ENCODE results near the gene HNRNPL.
"Not testable (repeated sequence)": the region's sequence is repeated elsewhere in the genome, so short reads cannot be mapped to it uniquely, and the experiment has no call there.

The HNRNPL gene

DNA sequence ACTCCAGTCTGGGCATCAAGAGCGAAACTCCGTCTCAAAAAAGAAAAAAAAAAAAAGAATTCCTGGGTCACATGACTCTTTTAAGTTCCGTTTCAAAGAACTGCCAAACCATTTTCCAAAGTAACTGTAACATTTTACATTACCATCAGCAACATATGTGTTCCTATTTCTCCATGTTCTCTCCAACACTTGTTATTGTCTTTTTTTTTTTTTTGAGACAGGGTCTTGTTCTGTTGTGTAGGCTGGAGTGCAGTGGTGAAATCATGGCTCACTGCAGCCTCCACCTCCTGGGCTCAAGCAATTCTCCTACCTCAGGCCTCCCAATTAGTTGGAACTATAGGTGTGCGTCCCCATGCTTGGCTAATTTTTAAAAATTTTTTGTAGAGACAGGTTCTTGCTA lies 54.2 kb downstream of the HNRNPL start:
- ChIA-PET CTCF (no interaction called here), POLR2A (ENCODE audit: low non-redundant PET) (no interaction called here)
- DNase-seq (ENCODE audit: low spot score), result no peak
- TF ChIP-seq, protein P1, sequence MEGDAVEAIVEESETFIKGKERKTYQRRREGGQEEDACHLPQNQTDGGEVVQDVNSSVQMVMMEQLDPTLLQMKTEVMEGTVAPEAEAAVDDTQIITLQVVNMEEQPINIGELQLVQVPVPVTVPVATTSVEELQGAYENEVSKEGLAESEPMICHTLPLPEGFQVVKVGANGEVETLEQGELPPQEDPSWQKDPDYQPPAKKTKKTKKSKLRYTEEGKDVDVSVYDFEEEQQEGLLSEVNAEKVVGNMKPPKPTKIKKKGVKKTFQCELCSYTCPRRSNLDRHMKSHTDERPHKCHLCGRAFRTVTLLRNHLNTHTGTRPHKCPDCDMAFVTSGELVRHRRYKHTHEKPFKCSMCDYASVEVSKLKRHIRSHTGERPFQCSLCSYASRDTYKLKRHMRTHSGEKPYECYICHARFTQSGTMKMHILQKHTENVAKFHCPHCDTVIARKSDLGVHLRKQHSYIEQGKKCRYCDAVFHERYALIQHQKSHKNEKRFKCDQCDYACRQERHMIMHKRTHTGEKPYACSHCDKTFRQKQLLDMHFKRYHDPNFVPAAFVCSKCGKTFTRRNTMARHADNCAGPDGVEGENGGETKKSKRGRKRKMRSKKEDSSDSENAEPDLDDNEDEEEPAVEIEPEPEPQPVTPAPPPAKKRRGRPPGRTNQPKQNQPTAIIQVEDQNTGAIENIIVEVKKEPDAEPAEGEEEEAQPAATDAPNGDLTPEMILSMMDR (conservative IDR thresholded peaks at IDR 0.05; ENCODE audit: low read depth), result no peak
- H3K27ac ChIP-seq, result no peak overlapping the region

DNA sequence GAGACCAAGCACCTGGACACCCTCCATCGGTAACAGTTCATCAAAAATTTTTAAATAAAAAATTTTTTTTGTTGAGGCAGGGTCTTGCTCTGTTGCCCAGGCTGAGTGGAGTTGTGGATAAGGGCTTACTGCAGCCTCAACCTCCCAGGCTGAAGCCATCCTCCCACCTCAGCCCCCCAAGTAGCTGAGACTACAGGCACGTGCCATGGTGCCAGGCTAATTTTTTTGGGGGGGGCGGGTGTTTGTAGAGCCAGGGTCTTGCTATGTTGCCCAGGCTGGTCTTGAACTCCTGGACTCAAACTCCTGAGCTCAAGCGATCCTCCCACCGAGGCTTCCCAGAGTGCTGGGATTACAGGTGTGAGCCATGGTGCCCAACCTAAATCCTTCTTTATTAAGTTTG lies 56.1 kb downstream of the HNRNPL start:
- no peak for DNase-seq (ENCODE audit: low spot score)
- H3K27ac ChIP-seq, result peak overlapping the region; percentile 90
- TF ChIP-seq, protein P1 (conservative IDR thresholded peaks at IDR 0.05; ENCODE audit: low read depth), result no peak
- POLR2A ChIA-PET (ENCODE audit: low non-redundant PET), result no interaction called here
- CTCF ChIA-PET, result interaction anchor here (0.6 kb wide), 1 partner anchor 391 kb away, joined by 3 read pairs; the partner anchor contains the start of gene FAM98C

DNA sequence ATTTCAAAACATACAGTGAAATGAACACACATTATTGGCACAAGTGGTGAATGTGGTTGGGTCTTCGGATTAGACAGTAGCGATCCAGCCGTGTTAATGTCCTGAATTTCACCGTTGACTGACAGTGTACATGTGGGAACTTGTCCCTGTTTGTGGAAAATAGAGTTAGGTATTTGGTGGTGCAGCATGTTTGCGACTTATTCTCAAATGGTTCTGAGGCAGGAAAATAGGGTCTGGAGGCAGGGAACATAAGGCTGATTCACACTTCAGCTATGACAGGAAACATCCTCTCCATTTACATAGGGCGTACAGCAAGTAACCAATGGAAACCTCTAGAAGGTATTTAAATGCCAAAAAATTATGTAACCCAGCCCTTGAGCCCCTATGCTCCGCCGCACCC lies 56.6 kb downstream of the HNRNPL start:
- TF ChIP-seq, protein P1 (conservative IDR thresholded peaks at IDR 0.05; ENCODE audit: low read depth), result no peak
- POLR2A ChIA-PET (ENCODE audit: low non-redundant PET), result no interaction called here
- DNase-seq (ENCODE audit: low spot score), result peak; percentile 86
- CTCF ChIA-PET, result interaction anchor here (0.8 kb wide), 1 partner anchor 23 kb away, joined by 3 read pairs; no protein-coding TSS in a partner anchor
- peak overlapping the region; percentile 90 for H3K27ac ChIP-seq

DNA sequence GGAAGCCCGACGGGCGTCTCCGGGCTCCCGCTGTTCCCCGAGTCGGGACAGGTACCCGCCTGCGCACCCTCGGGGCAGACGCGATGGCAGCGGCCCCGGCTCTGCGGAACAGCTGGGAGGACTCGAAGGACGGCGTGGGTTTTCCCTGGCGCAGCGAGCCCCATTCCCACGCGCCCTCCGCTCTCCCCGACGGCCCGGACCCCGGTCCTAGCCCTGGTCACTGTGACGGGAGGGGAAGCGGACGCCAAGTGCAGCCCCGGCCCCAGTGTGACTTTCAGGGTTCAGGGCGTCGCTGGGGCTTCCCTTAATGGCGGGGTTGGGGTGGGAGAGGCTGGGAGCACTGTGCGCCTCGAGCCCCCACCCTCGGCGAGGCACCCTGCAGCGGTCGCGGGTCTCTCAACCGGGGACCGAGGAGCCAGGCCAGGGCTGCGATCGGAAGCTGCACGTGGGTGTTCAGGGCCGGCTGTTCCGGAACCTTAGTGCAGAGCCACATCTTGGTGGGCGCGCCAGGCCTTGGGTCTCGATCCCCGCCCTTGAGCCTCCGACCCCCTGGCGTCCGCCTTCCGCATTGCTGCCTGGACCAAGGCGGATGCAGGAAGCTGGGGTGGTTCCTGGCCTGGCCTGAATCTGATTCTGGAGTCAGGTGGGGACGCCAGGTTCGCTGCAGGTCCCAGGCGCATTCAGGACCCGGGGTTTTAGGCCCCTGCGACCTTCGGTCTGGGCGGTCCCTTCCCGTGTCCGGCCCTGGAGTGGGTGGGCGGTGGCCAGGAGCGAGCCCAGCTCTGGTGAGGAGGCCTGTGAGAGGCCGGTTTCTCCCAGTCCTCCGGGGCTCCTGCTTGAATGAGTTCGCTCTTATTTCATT lies 57.3 kb downstream of the HNRNPL start:
- no peak for DNase-seq (ENCODE audit: low spot score)
- TF ChIP-seq, protein P1 (conservative IDR thresholded peaks at IDR 0.05; ENCODE audit: low read depth), result no peak
- H3K27ac ChIP-seq, result peak overlapping the region; percentile 90
- POLR2A ChIA-PET (ENCODE audit: low non-redundant PET), result no interaction called here
- CTCF ChIA-PET, result interaction anchor here (0.8 kb wide), 1 partner anchor 23 kb away, joined by 3 read pairs; no protein-coding TSS in a partner anchor

DNA sequence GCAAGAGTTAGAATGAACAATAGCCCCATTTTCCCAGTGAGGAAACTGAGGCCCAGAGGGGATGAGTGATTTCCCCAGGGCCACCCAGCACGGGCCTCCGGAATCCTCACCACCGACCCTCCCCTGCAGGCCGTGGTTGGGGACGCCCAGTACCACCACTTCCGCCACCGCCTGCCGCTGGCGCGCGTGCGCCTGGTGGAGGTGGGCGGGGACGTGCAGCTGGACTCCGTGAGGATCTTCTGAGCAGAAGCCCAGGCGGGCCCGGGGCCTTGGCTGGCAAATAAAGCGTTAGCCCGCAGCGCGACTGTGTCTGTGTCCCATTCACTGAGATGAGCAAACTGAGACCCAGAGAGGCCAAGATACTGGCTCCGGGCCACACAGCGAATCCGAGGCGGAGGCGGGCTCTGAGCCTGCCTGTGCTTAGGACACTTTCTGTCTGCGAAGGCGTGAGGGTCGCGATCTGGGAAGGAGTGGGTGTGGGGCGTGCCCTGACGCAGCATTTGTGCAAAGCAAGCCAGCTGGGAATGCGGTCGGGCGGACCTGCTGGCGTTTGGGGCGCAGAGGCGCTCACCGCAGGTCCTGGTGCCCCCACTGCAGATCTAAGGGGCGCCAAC lies 58.2 kb downstream of the HNRNPL start:
- CTCF ChIA-PET; POLR2A ChIA-PET (ENCODE audit: low non-redundant PET); H3K27ac ChIP-seq; DNase-seq (ENCODE audit: low spot score): not testable (repeated sequence)

DNA sequence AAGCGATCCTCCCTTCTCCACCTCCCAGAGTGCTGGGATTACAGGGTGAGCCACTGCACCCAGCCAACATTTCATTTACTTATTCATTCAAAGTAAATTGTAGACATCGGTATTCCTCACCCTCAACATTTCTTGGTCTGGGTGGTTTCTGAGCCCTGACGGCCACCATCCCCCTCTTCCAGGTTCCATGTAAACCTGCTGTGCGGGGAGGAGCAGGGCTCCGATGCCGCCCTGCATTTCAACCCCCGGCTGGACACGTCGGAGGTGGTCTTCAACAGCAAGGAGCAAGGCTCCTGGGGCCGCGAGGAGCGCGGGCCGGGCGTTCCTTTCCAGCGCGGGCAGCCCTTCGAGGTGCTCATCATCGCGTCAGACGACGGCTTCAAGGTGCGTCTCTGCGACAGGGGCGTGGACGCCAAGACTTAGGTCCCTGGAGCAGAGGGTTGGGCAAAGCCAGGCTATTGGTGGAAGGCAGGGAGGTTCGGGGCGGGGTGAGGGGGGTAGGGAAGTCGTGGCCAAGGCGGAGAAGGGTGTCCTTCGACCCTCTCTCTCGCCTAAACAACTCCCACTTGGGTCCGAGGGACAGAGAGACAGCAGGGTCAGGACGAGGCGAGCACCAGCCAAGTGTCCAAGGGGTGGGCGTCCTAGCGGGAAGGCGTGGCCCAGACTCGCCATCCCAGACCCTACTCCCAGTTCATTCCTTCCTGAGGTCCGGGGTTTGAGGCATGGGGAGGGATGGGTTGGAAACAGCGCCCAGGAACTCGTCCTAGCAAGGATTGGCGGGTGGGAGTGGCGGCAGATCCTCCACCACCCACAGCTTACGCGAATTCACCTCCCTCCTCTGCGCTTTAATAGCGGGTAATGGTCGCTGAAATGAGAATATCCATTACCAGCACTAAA lies 59.0 kb downstream of the HNRNPL start:
- CTCF ChIA-PET; DNase-seq (ENCODE audit: low spot score); POLR2A ChIA-PET (ENCODE audit: low non-redundant PET); H3K27ac ChIP-seq: not testable (repeated sequence)

DNA sequence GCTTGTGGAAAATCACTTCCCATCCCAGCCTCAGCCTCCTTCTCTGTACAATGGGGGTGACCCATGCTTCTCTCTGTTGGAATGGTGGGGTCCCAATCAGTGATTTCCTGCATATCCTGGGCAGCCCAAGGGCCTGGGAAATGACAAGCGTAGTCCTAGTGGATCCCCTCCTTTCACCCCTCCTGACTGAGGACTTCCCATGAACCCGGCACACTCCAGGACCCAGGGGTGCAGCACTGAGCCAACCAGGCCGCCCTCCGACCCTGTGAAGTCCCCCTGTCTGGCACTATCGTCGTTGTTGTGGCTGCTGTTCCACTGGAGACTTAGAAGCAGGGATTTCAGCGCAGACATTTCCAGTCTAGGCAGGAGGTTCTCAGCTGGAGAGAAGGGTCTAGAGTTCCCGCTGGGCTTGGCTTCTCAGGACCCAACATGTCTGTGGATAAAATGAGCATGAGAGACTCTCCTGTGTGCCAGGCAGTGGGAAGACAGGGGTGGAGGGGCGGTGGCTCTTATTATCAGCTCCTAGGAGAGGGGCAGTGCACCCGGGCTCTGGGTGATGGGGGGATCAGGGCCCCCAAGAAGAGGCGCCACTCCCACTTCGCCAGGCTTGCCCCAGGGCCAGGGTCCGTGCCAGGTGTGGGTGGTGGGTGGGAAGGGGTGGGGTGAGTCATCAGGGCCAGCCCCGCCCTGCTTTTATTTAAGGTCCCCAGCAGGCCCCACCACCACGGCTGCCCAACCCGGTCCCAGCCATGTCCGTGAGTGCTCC lies 61.1 kb downstream of the HNRNPL start, which contains the start of gene LGALS7B:
Gene LGALS7B, plus strand, starts transcription at position 723 of the 766 bp plus-strand sequence. Its CDS starts 27 bp downstream, at position 750.
- DNase-seq (ENCODE audit: low spot score), result no peak
- H3K27ac ChIP-seq, result peak within 1 kb of the TSS; percentile 82
- ChIA-PET POLR2A (ENCODE audit: low non-redundant PET) (no interaction called here), CTCF (no interaction called here)
- TF ChIP-seq, protein P1 (conservative IDR thresholded peaks at IDR 0.05; ENCODE audit: low read depth), result no peak

Measured in RWPE1 (cell line).